ENCODE measurements around the gene MAP2K3.

- TF ChIP-seq CTCF (IDR thresholded peaks at IDR 0.05) (no peak), EZH2 (IDR thresholded peaks at IDR 0.05) (no peak)
Measured at GRCh38 chr17:21249086-21249795, 35.3 kb upstream of the MAP2K3 start.
